Brain microvascular endothelial cell (primary cell): ENCODE measurements around the gene CA10.

Source experiments
- DNase-seq: peaks from one replicate; pipeline ENCODE4 v3.0.0-alpha.2; 2020
- H3K27ac ChIP-seq: fragments of 250-450 bp; sonication (Bioruptor Pico); 2 replicates; pipeline ENCODE4 v1.5.1; 2020; ENCODE audit warnings: mild to moderate bottlenecking, moderate library complexity
- H3K27me3 ChIP-seq: fragments of 250-450 bp; sonication (Bioruptor Pico); replicated peaks from 2 replicates; pipeline ENCODE4 v1.5.1; 2020; ENCODE audit warnings: mild to moderate bottlenecking
- H3K36me3 ChIP-seq: fragments of 250-450 bp; sonication (Bioruptor Pico); replicated peaks from 2 replicates; pipeline ENCODE4 v1.5.1; 2020; ENCODE audit warnings: mild to moderate bottlenecking
- H3K4me3 ChIP-seq: 2 replicates; pipeline ENCODE4 v1.5.1; 2011; ENCODE audit warnings: low read depth, mild to moderate bottlenecking, control low read depth, low read length, moderate library complexity
- CTCF ChIP-seq: IDR thresholded peaks from 2 replicates; pipeline ENCODE4 v1.5.1; 2011; ENCODE audit warnings: low read depth, mild to moderate bottlenecking, moderate library complexity, low read length, control low read depth, inconsistent platforms; ENCODE audit errors: missing control alignments
- in situ Hi-C: cut with HindIII; loops from 2 replicates; pipeline ENCODE4 v1.10.0; 2017; ENCODE audit warnings: low sequenced_read_pairs, low pct_ligation_motif_present

CA10 gene

GRCh38 chr17:51598824-51599223 is 559.7 kb downstream of the CA10 start:
- no peak overlapping the region for H3K4me3 ChIP-seq
- no peak overlapping the region for H3K27ac ChIP-seq
- no peaks in the 10 kb centered on the region for H3K36me3 ChIP-seq
- TF ChIP-seq CTCF: no peak
- in situ Hi-C loops: no loop called here
- no peaks in the 10 kb centered on the region for H3K27me3 ChIP-seq
- DNase-seq: no peak

GRCh38 chr17:51597345-51597744 is 561.2 kb downstream of the CA10 start:
- DNase-seq: no peak
- in situ Hi-C loops: no loop called here
- H3K27me3 ChIP-seq: no peaks in the 10 kb centered on the region
- no peak overlapping the region for H3K27ac ChIP-seq
- H3K36me3 ChIP-seq: no peaks in the 10 kb centered on the region
- no peak overlapping the region for H3K4me3 ChIP-seq
- TF ChIP-seq CTCF: no peak

GRCh38 chr17:51595826-51596398 is 562.6 kb downstream of the CA10 start:
- TF ChIP-seq CTCF: no peak
- Histone ChIP-seq H3K36me3 (no peaks in the 10 kb centered on the region), H3K4me3 (no peak overlapping the region), H3K27me3 (no peaks in the 10 kb centered on the region), H3K27ac (no peak overlapping the region)
- no peak for DNase-seq
- in situ Hi-C loops: no loop called here

GRCh38 chr17:51590071-51590656 is 568.4 kb downstream of the CA10 start:
- Histone ChIP-seq H3K27me3 (no peaks in the 10 kb centered on the region), H3K36me3 (no peaks in the 10 kb centered on the region), H3K4me3 (no peak overlapping the region), H3K27ac (no peak overlapping the region)
- no peak for DNase-seq
- in situ Hi-C loops: no loop called here
- no peak for TF ChIP-seq CTCF

- Histone ChIP-seq H3K36me3 (no peaks in the 10 kb centered on the region), H3K4me3 (no peak overlapping the region), H3K27me3 (no peaks in the 10 kb centered on the region), H3K27ac (no peak overlapping the region)
- in situ Hi-C loops: no loop called here
- no peak for DNase-seq
- TF ChIP-seq CTCF: no peak
These were observed 570.5 kb downstream of the CA10 start for GRCh38 chr17:51588063-51588462.

- Histone ChIP-seq H3K4me3 (no peak overlapping the region), H3K27me3 (no peaks in the 10 kb centered on the region), H3K27ac (no peak overlapping the region), H3K36me3 (no peaks in the 10 kb centered on the region)
- in situ Hi-C loops: no loop called here
- DNase-seq: no peak
- no peak for TF ChIP-seq CTCF
These were observed 571.0 kb downstream of the CA10 start for GRCh38 chr17:51587516-51587915.
